Body of pancreas (tissue), 4 donors: ENCODE data around the gene SLC6A9.

Source experiments
- POLR2A ChIP-seq, 3 donors: fragments of 450-650 bp; IDR thresholded peaks; one replicate each; pipeline ENCODE4 v1.6.1; 2016; ENCODE audit warnings: antibody characterized with exemption in 3 of 3, mild to moderate bottlenecking in 2 of 3
- TF ChIP-seq, protein P1 (sequence below), 7 experiments: fragments of 450-650 bp in 4 of 7; fragments of 200-600 bp in 3 of 7; sonication (generic) in 3 of 7; IDR thresholded peaks; one replicate each; pipeline ENCODE4 v1.5.1; 2016 to 2019; ENCODE audit warnings: antibody characterized with exemption in 7 of 7

GRCh38 chr1:43994071-43994470 lies 37.2 kb downstream of the SLC6A9 start:
- no peak for TF ChIP-seq POLR2A (IDR thresholded peaks at IDR 0.05)
- TF ChIP-seq, protein P1, sequence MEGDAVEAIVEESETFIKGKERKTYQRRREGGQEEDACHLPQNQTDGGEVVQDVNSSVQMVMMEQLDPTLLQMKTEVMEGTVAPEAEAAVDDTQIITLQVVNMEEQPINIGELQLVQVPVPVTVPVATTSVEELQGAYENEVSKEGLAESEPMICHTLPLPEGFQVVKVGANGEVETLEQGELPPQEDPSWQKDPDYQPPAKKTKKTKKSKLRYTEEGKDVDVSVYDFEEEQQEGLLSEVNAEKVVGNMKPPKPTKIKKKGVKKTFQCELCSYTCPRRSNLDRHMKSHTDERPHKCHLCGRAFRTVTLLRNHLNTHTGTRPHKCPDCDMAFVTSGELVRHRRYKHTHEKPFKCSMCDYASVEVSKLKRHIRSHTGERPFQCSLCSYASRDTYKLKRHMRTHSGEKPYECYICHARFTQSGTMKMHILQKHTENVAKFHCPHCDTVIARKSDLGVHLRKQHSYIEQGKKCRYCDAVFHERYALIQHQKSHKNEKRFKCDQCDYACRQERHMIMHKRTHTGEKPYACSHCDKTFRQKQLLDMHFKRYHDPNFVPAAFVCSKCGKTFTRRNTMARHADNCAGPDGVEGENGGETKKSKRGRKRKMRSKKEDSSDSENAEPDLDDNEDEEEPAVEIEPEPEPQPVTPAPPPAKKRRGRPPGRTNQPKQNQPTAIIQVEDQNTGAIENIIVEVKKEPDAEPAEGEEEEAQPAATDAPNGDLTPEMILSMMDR (IDR thresholded peaks at IDR 0.05), result no peak
